Measurements from ENCODE around the gene NRCAM.

The NRCAM gene

DNA sequence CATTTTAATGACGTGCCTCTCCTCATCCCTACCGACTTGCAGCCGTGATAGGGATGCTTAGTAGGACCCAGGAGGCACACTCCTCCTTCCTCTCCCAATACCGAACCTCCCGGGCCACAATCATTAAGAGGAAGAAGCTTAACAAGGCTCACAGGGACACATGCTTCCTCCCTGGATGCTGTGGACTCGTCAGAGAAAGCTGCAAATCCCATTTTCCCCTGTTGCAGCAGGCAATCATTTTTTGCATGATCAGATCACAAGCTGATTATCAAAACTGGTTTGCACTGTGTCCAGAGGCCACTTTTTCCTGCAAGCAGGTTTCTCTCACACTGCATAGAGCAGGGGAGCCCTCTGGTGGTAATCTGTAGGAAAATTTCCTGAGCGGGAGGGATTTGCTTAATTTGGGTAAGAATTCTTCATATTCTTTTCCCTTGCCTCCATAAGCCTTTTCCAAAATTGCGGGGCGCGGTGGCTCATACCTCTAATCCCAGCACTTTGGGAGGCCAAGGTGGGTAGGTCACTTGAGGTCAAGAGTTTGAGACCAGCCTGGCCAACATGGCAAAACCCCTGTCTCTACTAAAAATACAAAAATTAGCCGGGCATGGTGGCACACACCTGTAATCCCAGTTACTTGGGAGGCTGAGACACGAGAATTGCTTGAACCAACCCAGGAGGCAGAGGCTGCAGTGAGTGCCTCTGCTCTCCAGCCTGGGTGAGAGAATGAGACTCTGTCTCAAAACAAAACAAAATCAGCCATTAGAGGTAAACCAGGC, 310.0 kb downstream of the NRCAM start:
- no peak for DNase-seq (ENCODE audit: insufficient read length, low spot score)
- TF ChIP-seq POLR2AphosphoS5 (IDR thresholded peaks at IDR 0.05; ENCODE audit: low read depth, low read length) = no peak; the same call in 1 of the 2 replicates
- no peak for FAIRE-seq

DNA sequence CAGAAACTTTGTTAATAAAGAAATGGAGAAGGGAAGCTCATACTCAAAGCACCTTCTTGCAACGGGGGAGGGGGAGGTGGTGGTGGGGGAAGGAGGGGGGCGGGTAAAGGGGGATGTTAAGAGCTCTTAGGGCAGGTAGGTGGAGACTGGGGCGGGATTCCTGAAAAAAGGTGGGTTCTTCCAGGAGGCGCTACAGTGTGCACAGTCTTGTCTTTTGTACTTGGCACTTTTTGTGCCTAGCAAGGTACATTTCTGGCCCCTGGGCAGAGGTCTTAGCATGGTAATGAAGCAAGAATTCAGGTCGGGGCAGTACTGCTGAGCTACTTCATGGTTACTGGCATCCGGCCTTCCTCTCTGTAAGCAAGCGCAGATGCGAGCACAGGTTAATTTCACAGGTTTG, 310.8 kb downstream of the NRCAM start:
- FAIRE-seq (no peak), DNase-seq (ENCODE audit: insufficient read length, low spot score) (no peak)
- TF ChIP-seq POLR2AphosphoS5 (IDR thresholded peaks at IDR 0.05; ENCODE audit: low read depth, low read length) = no peak
- no peak for TF ChIP-seq PAX5 (IDR thresholded peaks at IDR 0.05; ENCODE audit: insufficient read depth, low read length, severe bottlenecking)
- TF ChIP-seq POU2F2 (IDR thresholded peaks at IDR 0.05; ENCODE audit: low read depth, low read length) = no peak
- TF ChIP-seq POLR2A (IDR thresholded peaks at IDR 0.05; ENCODE audit: low read depth, low read length) = no peak
- TF ChIP-seq TAF1 (IDR thresholded peaks at IDR 0.05; ENCODE audit: low read depth, low read length) = no peak
- no peak for TF ChIP-seq SPI1 (IDR thresholded peaks at IDR 0.05; ENCODE audit: low read depth, low read length)

DNA sequence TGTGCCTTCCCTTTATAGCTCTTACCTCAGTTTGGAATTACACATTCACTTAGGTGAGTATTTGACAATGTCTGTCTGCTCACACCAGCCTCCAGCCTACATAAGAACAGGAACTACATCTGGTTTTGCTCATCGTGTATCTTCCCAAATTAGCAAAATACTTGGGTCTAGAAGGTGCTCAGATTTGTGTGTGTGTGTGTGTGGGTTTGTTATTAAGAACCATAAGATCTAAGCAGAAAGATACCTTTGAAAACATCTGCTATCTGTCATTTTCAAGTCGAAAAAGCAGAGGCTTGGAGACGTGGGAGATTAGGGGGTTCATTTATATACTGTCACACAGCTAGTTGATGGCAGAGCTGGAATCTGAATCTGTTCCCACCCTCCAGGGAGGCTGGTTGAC, 311.3 kb downstream of the NRCAM start:
- FAIRE-seq = no peak
- TF ChIP-seq SPI1 (IDR thresholded peaks at IDR 0.05; ENCODE audit: low read depth, low read length) (no peak), POLR2A (IDR thresholded peaks at IDR 0.05; ENCODE audit: low read depth, low read length) (no peak), POLR2AphosphoS5 (IDR thresholded peaks at IDR 0.05; ENCODE audit: low read depth, low read length) (no peak), TAF1 (IDR thresholded peaks at IDR 0.05; ENCODE audit: low read depth, low read length) (no peak), POU2F2 (IDR thresholded peaks at IDR 0.05; ENCODE audit: low read depth, low read length) (no peak), PAX5 (IDR thresholded peaks at IDR 0.05; ENCODE audit: insufficient read depth, low read length, severe bottlenecking) (no peak)
- DNase-seq (ENCODE audit: insufficient read length, low spot score) = no peak

DNA sequence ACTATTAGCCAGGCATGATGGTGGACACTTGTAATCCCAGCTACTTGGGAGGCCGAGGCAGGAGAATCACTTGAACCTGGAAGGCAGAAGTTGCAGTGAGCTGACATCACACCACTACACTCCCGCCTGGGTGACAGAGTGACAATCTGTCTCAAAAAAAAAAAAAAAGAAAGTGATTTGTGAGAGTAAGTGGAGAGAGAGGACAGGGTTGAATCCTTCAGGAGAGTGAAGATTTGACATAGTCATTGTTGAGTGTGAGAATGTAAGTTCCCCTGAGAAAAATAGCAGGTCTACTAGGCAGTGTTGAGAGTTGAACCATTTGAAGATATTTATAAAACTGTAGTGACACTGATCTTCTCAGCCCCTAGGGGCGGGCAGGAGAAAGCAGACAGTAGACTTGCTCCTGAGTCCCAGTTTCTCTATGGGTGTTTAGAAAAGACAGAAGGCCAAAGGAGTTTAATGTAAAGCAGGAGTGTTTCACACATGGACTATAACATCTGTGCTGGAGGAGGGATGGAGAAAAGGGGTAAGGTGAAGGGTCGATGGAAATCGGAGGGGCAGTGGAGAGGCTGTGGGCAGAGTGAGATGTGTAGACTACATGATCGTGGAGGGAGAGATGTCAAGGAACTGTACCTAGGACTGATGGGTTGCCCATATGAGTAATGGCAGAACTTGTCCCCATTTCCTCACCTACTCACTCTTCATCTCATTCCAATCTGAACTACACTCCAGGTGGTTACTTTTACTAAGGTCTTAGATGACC, 312.4 kb downstream of the NRCAM start:
- DNase-seq (ENCODE audit: insufficient read length, low spot score) (no peak), FAIRE-seq (no peak)
- no peak for TF ChIP-seq TAF1 (IDR thresholded peaks at IDR 0.05; ENCODE audit: low read depth, low read length)

DNA sequence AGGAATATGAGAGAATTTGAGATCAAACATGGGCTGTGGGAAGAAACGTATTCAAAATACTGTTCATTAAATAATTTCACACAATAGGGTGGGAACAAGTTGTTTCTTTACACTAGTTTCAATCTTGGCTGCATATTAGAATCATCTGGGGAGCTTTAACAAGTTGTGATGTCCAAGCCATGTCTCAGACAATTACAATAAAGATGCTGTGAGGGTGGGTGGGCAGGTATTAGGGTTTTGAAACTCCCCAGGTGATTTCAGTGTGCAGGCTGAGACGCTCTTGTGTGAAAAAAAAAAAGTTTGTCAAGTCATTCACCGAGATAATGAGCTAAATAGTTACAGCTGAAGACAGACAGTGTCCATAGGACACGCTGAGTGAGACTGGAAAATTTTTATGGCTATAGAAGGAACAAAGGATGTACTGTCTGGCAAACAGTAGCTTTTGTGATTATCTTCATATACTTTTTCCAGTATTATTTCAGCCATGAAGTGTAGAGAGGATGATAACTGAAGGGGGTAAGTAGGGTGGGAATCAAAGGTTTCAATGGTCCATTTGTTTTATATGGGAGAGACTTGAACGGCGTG, 313.5 kb downstream of the NRCAM start:
- no peak for FAIRE-seq

DNA sequence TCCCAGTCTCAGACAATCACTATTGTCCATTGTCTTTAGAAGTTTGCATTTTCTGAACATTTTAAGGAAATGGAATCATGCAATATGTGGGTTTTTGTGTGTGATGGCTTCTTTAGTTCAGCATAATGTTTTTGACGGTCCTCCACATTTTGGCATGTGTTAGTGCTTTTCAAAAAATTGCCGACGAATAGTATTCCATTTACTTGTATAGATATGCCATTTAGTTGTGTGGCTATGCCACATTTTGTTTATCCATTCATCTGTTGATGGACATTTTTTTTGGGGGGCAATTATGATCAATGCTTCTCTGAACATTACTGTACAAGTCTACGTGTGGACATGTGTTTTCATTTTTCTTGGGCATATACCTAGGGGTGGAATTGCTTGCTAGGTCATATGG, 314.1 kb downstream of the NRCAM start:
- FAIRE-seq (no peak), DNase-seq (ENCODE audit: insufficient read length, low spot score) (no peak)
- TF ChIP-seq SPI1 (IDR thresholded peaks at IDR 0.05; ENCODE audit: low read depth, low read length) = no peak
- no peak for TF ChIP-seq POLR2A (IDR thresholded peaks at IDR 0.05; ENCODE audit: low read depth, low read length)
- no peak for TF ChIP-seq TAF1 (IDR thresholded peaks at IDR 0.05; ENCODE audit: low read depth, low read length)
- TF ChIP-seq POLR2AphosphoS5 (IDR thresholded peaks at IDR 0.05; ENCODE audit: low read depth, low read length) = no peak
- no peak for TF ChIP-seq POU2F2 (IDR thresholded peaks at IDR 0.05; ENCODE audit: low read depth, low read length)

More for the DNA sequence above, 313.5 kb downstream of the NRCAM start:
- TF ChIP-seq POLR2A (IDR thresholded peaks at IDR 0.05; ENCODE audit: low read depth, low read length) (no peak), POU2F2 (IDR thresholded peaks at IDR 0.05; ENCODE audit: low read depth, low read length) (no peak), POLR2AphosphoS5 (IDR thresholded peaks at IDR 0.05; ENCODE audit: low read depth, low read length) (no peak), SPI1 (IDR thresholded peaks at IDR 0.05; ENCODE audit: low read depth, low read length) (no peak), PAX5 (IDR thresholded peaks at IDR 0.05; ENCODE audit: insufficient read depth, low read length, severe bottlenecking) (no peak), TAF1 (IDR thresholded peaks at IDR 0.05; ENCODE audit: low read depth, low read length) (no peak)
- no peak for DNase-seq (ENCODE audit: insufficient read length, low spot score)

DNA sequence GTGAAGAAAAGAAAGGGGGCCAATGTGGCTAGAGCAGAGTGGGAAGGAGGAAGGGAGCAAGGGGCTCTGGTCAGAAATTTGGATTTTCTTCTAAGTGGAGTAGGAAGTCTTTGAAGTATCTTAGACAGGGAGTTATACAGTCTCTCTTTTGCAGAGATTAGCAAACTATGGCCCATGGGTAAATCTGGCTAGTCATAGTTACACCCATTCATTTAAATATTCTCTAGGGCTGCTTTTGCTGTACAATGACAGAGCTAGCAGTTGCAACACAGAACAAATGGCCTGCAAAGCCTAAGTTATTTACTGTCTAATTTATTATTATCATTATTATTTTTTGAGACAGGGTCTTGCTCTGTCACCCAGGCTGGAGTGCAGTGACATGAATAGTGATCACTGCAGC, 315.6 kb downstream of the NRCAM start:
- FAIRE-seq (no peak), DNase-seq (ENCODE audit: insufficient read length, low spot score) (no peak)
- TF ChIP-seq POLR2AphosphoS5 (IDR thresholded peaks at IDR 0.05; ENCODE audit: low read depth, low read length) (no peak), TAF1 (IDR thresholded peaks at IDR 0.05; ENCODE audit: low read depth, low read length) (no peak), POU2F2 (IDR thresholded peaks at IDR 0.05; ENCODE audit: low read depth, low read length) (no peak), POLR2A (IDR thresholded peaks at IDR 0.05; ENCODE audit: low read depth, low read length) (no peak; the same call in 1 of the 2 replicates), PAX5 (IDR thresholded peaks at IDR 0.05; ENCODE audit: insufficient read depth, low read length, severe bottlenecking) (no peak), SPI1 (IDR thresholded peaks at IDR 0.05; ENCODE audit: low read depth, low read length) (no peak)

DNA sequence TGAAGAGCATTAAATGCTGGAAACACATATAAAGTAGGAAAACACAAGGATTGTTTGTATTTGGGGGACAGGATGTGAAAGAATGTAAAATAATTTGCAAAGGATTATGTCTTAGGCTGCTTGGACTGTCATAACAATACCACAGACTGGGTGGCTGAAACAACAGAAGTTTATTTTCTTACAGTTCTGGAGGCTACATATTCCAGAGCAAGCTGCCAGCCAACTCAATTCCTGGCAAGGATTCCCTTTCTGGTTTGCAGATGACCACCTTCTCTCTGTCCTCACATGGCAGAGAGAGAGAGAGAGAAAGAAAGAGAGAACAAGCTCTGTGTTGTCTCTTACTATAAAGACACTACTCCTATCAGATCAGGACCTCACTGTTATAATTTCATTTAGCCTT, 317.3 kb downstream of the NRCAM start:
- no peak for FAIRE-seq
- DNase-seq (ENCODE audit: insufficient read length, low spot score) = no peak
- no peak for TF ChIP-seq SPI1 (IDR thresholded peaks at IDR 0.05; ENCODE audit: low read depth, low read length)
- no peak; the same call in 1 of the 2 replicates for TF ChIP-seq POLR2A (IDR thresholded peaks at IDR 0.05; ENCODE audit: low read depth, low read length)
- TF ChIP-seq POLR2AphosphoS5 (IDR thresholded peaks at IDR 0.05; ENCODE audit: low read depth, low read length) = no peak
- no peak for TF ChIP-seq PAX5 (IDR thresholded peaks at IDR 0.05; ENCODE audit: insufficient read depth, low read length, severe bottlenecking)
- no peak for TF ChIP-seq POU2F2 (IDR thresholded peaks at IDR 0.05; ENCODE audit: low read depth, low read length)
- TF ChIP-seq TAF1 (IDR thresholded peaks at IDR 0.05; ENCODE audit: low read depth, low read length) = no peak

DNA sequence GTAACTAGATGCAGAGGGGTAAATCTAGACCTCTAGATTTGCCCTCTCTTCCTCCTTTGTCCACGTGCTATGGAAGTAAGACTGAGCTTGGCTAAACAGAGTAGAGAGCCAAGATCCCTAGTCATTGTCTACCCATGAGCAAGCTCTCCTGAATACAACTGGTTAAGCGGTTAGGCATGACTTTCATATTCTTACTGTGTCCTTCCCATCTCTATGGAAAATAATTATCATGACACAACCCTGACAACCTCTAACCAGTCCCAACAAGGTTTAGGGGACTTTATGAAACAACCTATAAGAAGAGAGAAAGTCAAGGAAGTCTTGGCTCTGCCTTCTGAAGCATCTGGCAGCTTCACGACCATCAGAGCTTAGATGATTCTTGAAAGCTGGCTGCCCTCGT, 318.2 kb downstream of the NRCAM start:
- no peak for TF ChIP-seq POLR2A (IDR thresholded peaks at IDR 0.05; ENCODE audit: low read depth, low read length)
- no peak for TF ChIP-seq PAX5 (IDR thresholded peaks at IDR 0.05; ENCODE audit: insufficient read depth, low read length, severe bottlenecking)
- TF ChIP-seq SPI1 (IDR thresholded peaks at IDR 0.05; ENCODE audit: low read depth, low read length) = no peak
- no peak for TF ChIP-seq TAF1 (IDR thresholded peaks at IDR 0.05; ENCODE audit: low read depth, low read length)
- no peak for TF ChIP-seq POLR2AphosphoS5 (IDR thresholded peaks at IDR 0.05; ENCODE audit: low read depth, low read length)
- TF ChIP-seq POU2F2 (IDR thresholded peaks at IDR 0.05; ENCODE audit: low read depth, low read length) = no peak
- DNase-seq (ENCODE audit: insufficient read length, low spot score) = no peak
- no peak for FAIRE-seq

Data from GM12891 (cell line).